ENCODE results near the gene NUPR1. TPM values are rescaled to one million over a fixed set of nuclear protein-coding genes. Genes with fewer than 3 reads are reported as not detected.
"Not testable (repeated sequence)": the region's sequence is repeated elsewhere in the genome, so short reads cannot be mapped to it uniquely, and the experiment has no call there.

The NUPR1 gene
- polyA plus RNA-seq, 1 donor (not counting 4 experiments of a cell fraction or from before 2014, with no cell fraction given), result 126 TPM

DNA sequence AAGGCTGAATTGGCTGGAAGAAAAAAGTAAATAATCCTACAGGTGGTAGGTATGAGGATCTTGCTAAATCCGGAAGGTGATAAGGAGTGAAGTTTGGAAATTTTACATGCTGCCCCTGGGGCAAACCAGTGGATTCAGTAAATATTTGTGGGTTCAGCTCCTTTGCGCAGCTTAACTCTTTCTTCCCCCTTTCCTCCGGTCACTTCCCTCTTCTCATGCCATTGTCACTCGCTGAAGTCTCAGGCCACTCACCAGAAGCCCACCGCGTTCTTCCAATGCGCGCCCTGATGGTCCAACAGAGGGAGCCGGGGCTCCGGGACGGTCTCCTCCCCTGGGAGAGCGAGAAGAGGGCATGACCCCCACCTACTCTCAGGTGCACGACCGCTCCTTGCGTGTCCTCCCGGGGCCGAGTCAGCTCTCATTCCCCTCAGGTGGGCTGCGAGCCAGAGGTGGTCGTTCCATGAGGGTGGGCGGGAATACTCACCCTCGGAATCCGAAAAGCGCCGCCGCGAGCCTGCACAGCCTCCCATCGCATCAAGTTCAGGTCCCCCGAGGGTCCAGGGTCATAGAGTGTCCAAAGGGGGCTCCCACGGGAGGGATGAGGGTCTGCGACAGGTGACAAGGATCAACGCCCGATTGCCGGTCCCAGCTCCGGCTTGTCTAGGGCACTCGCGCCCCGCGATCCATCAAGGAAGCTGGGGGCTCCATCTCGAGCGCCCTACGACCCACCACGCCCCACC lies 47.4 kb downstream of the NUPR1 start:
- Histone ChIP-seq H3K27me3 (ENCODE audit: control insufficient read depth, extremely low read depth, insufficient read depth, low read length) (no peaks in the 10 kb centered on the region), H3K4me3 (ENCODE audit: control insufficient read depth in 2 of 3, extremely low read depth in 1 of 3, insufficient read depth in 2 of 3, low read depth in 1 of 3, low read length in 3 of 3) (peak overlapping the region; percentile 72 to 93 (median 89)), H3K9me3 (ENCODE audit: control insufficient read depth, low read depth, low read length) (no peaks in the 10 kb centered on the region), H2AFZ (ENCODE audit: control insufficient read depth, low read length) (peak overlapping the region; percentile 98), H4K20me1 (ENCODE audit: control insufficient read depth, extremely low read depth, insufficient read depth, low read length) (no peaks in the 10 kb centered on the region), H3K36me3 (ENCODE audit: control insufficient read depth in 2 of 2, extremely low read depth in 1 of 2, insufficient read depth in 2 of 2, low read length in 2 of 2) (peaks cover 0 to 7% of the 10 kb centered on the region in 2 experiments), H3K79me2 (ENCODE audit: control insufficient read depth, insufficient read depth, low read length) (no peaks in the 10 kb centered on the region), H3K4me2 (ENCODE audit: control insufficient read depth, extremely low read depth, insufficient read depth, low read depth, low read length) (peak overlapping the region; percentile 66), H3K9ac (ENCODE audit: control insufficient read depth, extremely low read depth, insufficient read depth, low read length) (peak overlapping the region; percentile 98), H3K9me1 (ENCODE audit: control insufficient read depth, extremely low read depth, insufficient read depth, low read length) (no peaks in the 10 kb centered on the region), H3K27ac (ENCODE audit: control insufficient read depth, insufficient read depth, low read length) (peak overlapping the region; percentile 99), H3K4me1 (ENCODE audit: control insufficient read depth, extremely low read depth, insufficient read depth, low read length) (peaks cover 2% of the 10 kb centered on the region)
- dilution Hi-C loops (cut with MboI; ENCODE audit: extremely low pct_ligation_motif_present, low sequenced_read_pairs), result no loop called here
- no peak for DNase-seq (ENCODE audit: low read depth, low spot score)
- TF ChIP-seq, protein P1, sequence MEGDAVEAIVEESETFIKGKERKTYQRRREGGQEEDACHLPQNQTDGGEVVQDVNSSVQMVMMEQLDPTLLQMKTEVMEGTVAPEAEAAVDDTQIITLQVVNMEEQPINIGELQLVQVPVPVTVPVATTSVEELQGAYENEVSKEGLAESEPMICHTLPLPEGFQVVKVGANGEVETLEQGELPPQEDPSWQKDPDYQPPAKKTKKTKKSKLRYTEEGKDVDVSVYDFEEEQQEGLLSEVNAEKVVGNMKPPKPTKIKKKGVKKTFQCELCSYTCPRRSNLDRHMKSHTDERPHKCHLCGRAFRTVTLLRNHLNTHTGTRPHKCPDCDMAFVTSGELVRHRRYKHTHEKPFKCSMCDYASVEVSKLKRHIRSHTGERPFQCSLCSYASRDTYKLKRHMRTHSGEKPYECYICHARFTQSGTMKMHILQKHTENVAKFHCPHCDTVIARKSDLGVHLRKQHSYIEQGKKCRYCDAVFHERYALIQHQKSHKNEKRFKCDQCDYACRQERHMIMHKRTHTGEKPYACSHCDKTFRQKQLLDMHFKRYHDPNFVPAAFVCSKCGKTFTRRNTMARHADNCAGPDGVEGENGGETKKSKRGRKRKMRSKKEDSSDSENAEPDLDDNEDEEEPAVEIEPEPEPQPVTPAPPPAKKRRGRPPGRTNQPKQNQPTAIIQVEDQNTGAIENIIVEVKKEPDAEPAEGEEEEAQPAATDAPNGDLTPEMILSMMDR (optimal IDR thresholded peaks at IDR 0.05 in 1 of 3, IDR thresholded peaks at IDR 0.05 in 1 of 3, conservative IDR thresholded peaks at IDR 0.05 in 1 of 3; ENCODE audit: extremely low read depth in 1 of 3, insufficient read depth in 2 of 3, low read length in 3 of 3), result peak in 2 of 3 experiments; percentile 13 to 18
- no peak for TF ChIP-seq EZH2 (IDR thresholded peaks at IDR 0.05; ENCODE audit: low read length)
- FAIRE-seq, result no peak

DNA sequence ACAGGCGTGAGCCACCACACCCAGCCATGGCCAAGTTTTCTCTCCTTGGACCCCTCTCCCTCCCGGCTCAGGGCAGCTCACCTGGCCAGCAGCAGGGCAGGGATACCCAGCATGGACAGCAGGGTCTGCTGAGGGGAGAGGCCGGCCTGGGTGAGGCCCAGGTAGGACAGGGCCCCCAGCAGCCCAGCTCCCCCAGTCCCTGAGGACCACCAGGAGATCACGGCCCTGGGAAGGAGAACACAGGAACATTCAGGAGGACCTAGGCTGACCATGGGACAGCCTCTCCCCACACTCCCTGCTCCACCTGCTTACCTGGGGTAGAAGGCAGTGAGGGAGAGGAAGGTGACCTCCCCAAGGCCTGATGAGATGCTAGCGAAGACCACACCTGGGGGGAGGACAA lies 52.5 kb downstream of the NUPR1 start:
- H3K36me3 ChIP-seq (ENCODE audit: control insufficient read depth in 2 of 2, extremely low read depth in 1 of 2, insufficient read depth in 2 of 2, low read length in 2 of 2), result peaks cover 4 to 14% of the 10 kb centered on the region in 2 experiments
- DNase-seq (ENCODE audit: low read depth, low spot score) (no peak), FAIRE-seq (no peak)
- peaks cover 2% of the 10 kb centered on the region for H3K4me1 ChIP-seq (ENCODE audit: control insufficient read depth, extremely low read depth, insufficient read depth, low read length)
- no peak overlapping the region for H2AFZ ChIP-seq (ENCODE audit: control insufficient read depth, low read length)
- no peaks in the 10 kb centered on the region for H3K9me1 ChIP-seq (ENCODE audit: control insufficient read depth, extremely low read depth, insufficient read depth, low read length)
- no peak overlapping the region for H3K4me2 ChIP-seq (ENCODE audit: control insufficient read depth, extremely low read depth, insufficient read depth, low read depth, low read length)
- H3K9me3 ChIP-seq (ENCODE audit: control insufficient read depth, low read depth, low read length), result no peaks in the 10 kb centered on the region
- H3K4me3 ChIP-seq (ENCODE audit: control insufficient read depth in 2 of 3, extremely low read depth in 1 of 3, insufficient read depth in 2 of 3, low read depth in 1 of 3, low read length in 3 of 3), result no peak overlapping the region
- TF ChIP-seq EZH2 (IDR thresholded peaks at IDR 0.05; ENCODE audit: low read length), result no peak
- TF ChIP-seq, protein P1 (optimal IDR thresholded peaks at IDR 0.05 in 1 of 3, IDR thresholded peaks at IDR 0.05 in 1 of 3, conservative IDR thresholded peaks at IDR 0.05 in 1 of 3; ENCODE audit: extremely low read depth in 1 of 3, insufficient read depth in 2 of 3, low read length in 3 of 3), result no peak
- H4K20me1 ChIP-seq (ENCODE audit: control insufficient read depth, extremely low read depth, insufficient read depth, low read length), result no peaks in the 10 kb centered on the region
- dilution Hi-C loops (cut with MboI; ENCODE audit: extremely low pct_ligation_motif_present, low sequenced_read_pairs), result no loop called here
- H3K79me2 ChIP-seq (ENCODE audit: control insufficient read depth, insufficient read depth, low read length), result no peaks in the 10 kb centered on the region
- no peak overlapping the region for H3K27ac ChIP-seq (ENCODE audit: control insufficient read depth, insufficient read depth, low read length)
- H3K27me3 ChIP-seq (ENCODE audit: control insufficient read depth, extremely low read depth, insufficient read depth, low read length), result no peaks in the 10 kb centered on the region
- H3K9ac ChIP-seq (ENCODE audit: control insufficient read depth, extremely low read depth, insufficient read depth, low read length), result no peak overlapping the region

DNA sequence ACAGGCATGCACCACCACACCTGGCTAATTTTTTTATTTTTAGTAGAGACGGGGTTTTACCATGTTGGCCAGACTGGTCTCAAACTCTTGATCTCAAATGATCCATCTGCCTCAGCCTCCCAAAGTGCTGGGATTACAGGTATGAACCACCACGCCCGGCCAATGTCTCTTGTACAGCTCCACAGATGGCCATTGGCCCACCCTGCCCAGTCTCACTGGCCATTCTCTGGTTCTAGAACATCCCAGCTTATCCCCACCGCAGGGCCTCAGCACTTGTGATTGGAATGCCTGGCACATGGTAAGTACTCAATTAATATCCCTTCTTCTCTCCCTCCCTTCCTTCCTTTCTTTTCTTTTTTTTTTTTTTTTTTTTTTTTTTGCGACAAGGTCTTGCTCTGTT lies 55.4 kb downstream of the NUPR1 start:
- FAIRE-seq; H2AFZ ChIP-seq (ENCODE audit: control insufficient read depth, low read length); H3K4me2 ChIP-seq (ENCODE audit: control insufficient read depth, extremely low read depth, insufficient read depth, low read depth, low read length); H3K27ac ChIP-seq (ENCODE audit: control insufficient read depth, insufficient read depth, low read length); H3K9me1 ChIP-seq (ENCODE audit: control insufficient read depth, extremely low read depth, insufficient read depth, low read length); H3K27me3 ChIP-seq (ENCODE audit: control insufficient read depth, extremely low read depth, insufficient read depth, low read length); DNase-seq (ENCODE audit: low read depth, low spot score); dilution Hi-C loops (cut with MboI; ENCODE audit: extremely low pct_ligation_motif_present, low sequenced_read_pairs); H3K4me3 ChIP-seq (ENCODE audit: control insufficient read depth in 2 of 3, extremely low read depth in 1 of 3, insufficient read depth in 2 of 3, low read depth in 1 of 3, low read length in 3 of 3); H3K4me1 ChIP-seq (ENCODE audit: control insufficient read depth, extremely low read depth, insufficient read depth, low read length); H3K79me2 ChIP-seq (ENCODE audit: control insufficient read depth, insufficient read depth, low read length); H3K9me3 ChIP-seq (ENCODE audit: control insufficient read depth, low read depth, low read length); H3K9ac ChIP-seq (ENCODE audit: control insufficient read depth, extremely low read depth, insufficient read depth, low read length); H4K20me1 ChIP-seq (ENCODE audit: control insufficient read depth, extremely low read depth, insufficient read depth, low read length): not testable (repeated sequence)
- peaks cover 4 to 15% of the 10 kb centered on the region in 2 experiments for H3K36me3 ChIP-seq (ENCODE audit: control insufficient read depth in 2 of 2, extremely low read depth in 1 of 2, insufficient read depth in 2 of 2, low read length in 2 of 2)
